GM23338 (cell line): ENCODE data around the gene CELSR1. TPM values are rescaled to one million over a fixed set of nuclear protein-coding genes. Genes with fewer than 3 reads are reported as not detected.

ENCODE experiments used
- ATAC-seq: fragments of 200-7000 bp; cut with Tn5 transposase; 3 replicates; pipeline ENCODE4 v1.9.1; 2020
- DNase-seq: peaks from one replicate; pipeline ENCODE4 v3.0.0-alpha.2; 2015; ENCODE audit warnings: low spot score
- H2AFZ ChIP-seq: fragments of 200-600 bp; sonication (generic); 2 replicates; pipeline ENCODE4 v1.8.0; 2016; ENCODE audit warnings: antibody characterized with exemption, mild to moderate bottlenecking, moderate library complexity
- H3F3A ChIP-seq: fragments of 200-600 bp; sonication (generic); replicated peaks from 2 replicates; pipeline ENCODE4 v1.8.0; 2017; ENCODE audit warnings: antibody characterized with exemption, mixed run types, low read depth
- H3K27ac ChIP-seq: fragments of 200-600 bp; sonication (generic); 2 replicates; pipeline ENCODE4 v1.6.1; 2016; ENCODE audit warnings: low read depth
- H3K27me3 ChIP-seq: fragments of 200-600 bp; sonication (generic); 2 replicates; pipeline ENCODE4 v1.8.0; 2016; ENCODE audit warnings: mild to moderate bottlenecking, mixed run types, moderate library complexity; ENCODE audit not compliant: insufficient read depth
- H3K36me3 ChIP-seq: fragments of 200-600 bp; sonication (generic); 2 replicates; pipeline ENCODE4 v1.8.0; 2016; ENCODE audit warnings: mild to moderate bottlenecking; ENCODE audit not compliant: insufficient read depth
- H3K4me1 ChIP-seq: fragments of 200-600 bp; sonication (generic); 2 replicates; pipeline ENCODE4 v1.8.0; 2016; ENCODE audit warnings: mild to moderate bottlenecking, moderate library complexity; ENCODE audit not compliant: insufficient read depth
- H3K4me2 ChIP-seq: fragments of 200-600 bp; sonication (generic); 2 replicates; pipeline ENCODE4 v1.7.1; 2017; ENCODE audit warnings: mixed run types
- H3K4me3 ChIP-seq: fragments of 200-600 bp; sonication (generic); 2 replicates; pipeline ENCODE4 v1.6.1; 2016; ENCODE audit warnings: mixed run types
- H3K79me2 ChIP-seq: fragments of 200-600 bp; sonication (generic); replicated peaks from 2 replicates; pipeline ENCODE4 v1.8.0; 2017; ENCODE audit warnings: mild to moderate bottlenecking; ENCODE audit not compliant: insufficient read depth
- H3K9me2 ChIP-seq: fragments of 200-600 bp; sonication (generic); 2 replicates; pipeline ENCODE4 v1.8.0; 2017; ENCODE audit not compliant: insufficient read depth
- H4K20me1 ChIP-seq: fragments of 200-600 bp; sonication (generic); replicated peaks from 2 replicates; pipeline ENCODE4 v1.8.0; 2017; ENCODE audit warnings: mild to moderate bottlenecking; ENCODE audit not compliant: insufficient read depth
- H3K27ac Mint-ChIP-seq: 2 replicates; pipeline ENCODE4 v1.8.0; 2020; ENCODE audit warnings: inconsistent platforms, mild to moderate bottlenecking, moderate library complexity, mixed read lengths
- H3K27me3 Mint-ChIP-seq: 3 replicates; pipeline ENCODE4 v1.8.0; 2022; ENCODE audit warnings: low read depth, mild to moderate bottlenecking, moderate library complexity, mixed read lengths, inconsistent platforms; ENCODE audit not compliant: insufficient read depth, poor library complexity
- H3K36me3 Mint-ChIP-seq: 3 replicates; pipeline ENCODE4 v1.8.0; 2021; ENCODE audit warnings: low read depth, mild to moderate bottlenecking, inconsistent platforms, moderate library complexity, mixed read lengths
- H3K4me1 Mint-ChIP-seq: 3 replicates; pipeline ENCODE4 v1.8.0; 2020; ENCODE audit warnings: mild to moderate bottlenecking, inconsistent platforms, mixed read lengths
- H3K4me3 Mint-ChIP-seq: 3 replicates; pipeline ENCODE4 v1.8.0; 2021; ENCODE audit warnings: moderate library complexity, mild to moderate bottlenecking, inconsistent platforms, mixed read lengths
- H3K9me3 Mint-ChIP-seq: 3 replicates; pipeline ENCODE4 v1.8.0; 2020; ENCODE audit warnings: moderate library complexity, mild to moderate bottlenecking, inconsistent platforms, mixed read lengths
- CREB1 ChIP-seq: fragments of 250-450 bp; sonication (Bioruptor Pico); IDR thresholded peaks from 2 replicates; pipeline ENCODE4 v1.5.0; 2020; ENCODE audit warnings: low read depth, mild to moderate bottlenecking, moderate library complexity
- EZH2 ChIP-seq: fragments of 200-600 bp; sonication (generic); IDR thresholded peaks from one replicate; pipeline ENCODE4 v1.8.0; 2017; ENCODE audit warnings: antibody characterized with exemption, mild to moderate bottlenecking, low read depth; ENCODE audit not compliant: unreplicated experiment
- JUNB ChIP-seq: IDR thresholded peaks from one replicate; pipeline ENCODE4 v1.6.1; 2016; ENCODE audit warnings: antibody characterized with exemption; ENCODE audit not compliant: unreplicated experiment
- POLR2AphosphoS5 ChIP-seq: IDR thresholded peaks from 2 replicates; pipeline ENCODE4 v1.6.1; 2016; ENCODE audit warnings: antibody characterized with exemption, low read depth
- STAT1 ChIP-seq: IDR thresholded peaks from one replicate; pipeline ENCODE4 v1.6.1; 2016; ENCODE audit warnings: antibody characterized with exemption; ENCODE audit not compliant: unreplicated experiment
- ZNF114 ChIP-seq: fragments of 250-450 bp; sonication (Bioruptor Pico); IDR thresholded peaks from 2 replicates; pipeline ENCODE4 v1.5.0; 2020; ENCODE audit warnings: mild to moderate bottlenecking, moderate library complexity
- ZNF331 ChIP-seq: fragments of 250-450 bp; sonication (Bioruptor Pico); IDR thresholded peaks from 2 replicates; pipeline ENCODE4 v1.5.0; 2020; ENCODE audit warnings: low read depth, mild to moderate bottlenecking, moderate library complexity
- polyA plus RNA-seq: library from polyadenylated mRNA; unstranded; fragments of >200 nt; fragmentation: Nextera tagmentation; extraction: Ambion mirVana; gene quantifications from 2 replicates; pipeline ENCODE4 v1.2.1, GENCODE V29; 2016
- total RNA-seq: library from RNA; depleted of rRNA; stranded (reverse); fragments of >200 nt; shearing (Covaris generic); gene quantifications from 2 replicates; pipeline ENCODE4 v1.2.3, GENCODE V29; 2014
- TF ChIP-seq, protein P1 (sequence below): IDR thresholded peaks from 2 replicates; pipeline ENCODE4 v1.6.1; 2016; ENCODE audit warnings: antibody characterized with exemption
- TF ChIP-seq, protein P2 (sequence below): fragments of 250-450 bp; sonication (Bioruptor Pico); IDR thresholded peaks from 2 replicates; pipeline ENCODE4 v1.5.0; 2020; ENCODE audit warnings: mild to moderate bottlenecking, moderate library complexity
- TF ChIP-seq, protein P3 (sequence below): IDR thresholded peaks from one replicate; pipeline ENCODE4 v1.6.1; 2018; ENCODE audit warnings: antibody characterized with exemption; ENCODE audit not compliant: unreplicated experiment

Gene CELSR1
- total and polyA plus RNA-seq, 2 experiments from 2014 or later: 4.8 to 20.4 TPM

DNA sequence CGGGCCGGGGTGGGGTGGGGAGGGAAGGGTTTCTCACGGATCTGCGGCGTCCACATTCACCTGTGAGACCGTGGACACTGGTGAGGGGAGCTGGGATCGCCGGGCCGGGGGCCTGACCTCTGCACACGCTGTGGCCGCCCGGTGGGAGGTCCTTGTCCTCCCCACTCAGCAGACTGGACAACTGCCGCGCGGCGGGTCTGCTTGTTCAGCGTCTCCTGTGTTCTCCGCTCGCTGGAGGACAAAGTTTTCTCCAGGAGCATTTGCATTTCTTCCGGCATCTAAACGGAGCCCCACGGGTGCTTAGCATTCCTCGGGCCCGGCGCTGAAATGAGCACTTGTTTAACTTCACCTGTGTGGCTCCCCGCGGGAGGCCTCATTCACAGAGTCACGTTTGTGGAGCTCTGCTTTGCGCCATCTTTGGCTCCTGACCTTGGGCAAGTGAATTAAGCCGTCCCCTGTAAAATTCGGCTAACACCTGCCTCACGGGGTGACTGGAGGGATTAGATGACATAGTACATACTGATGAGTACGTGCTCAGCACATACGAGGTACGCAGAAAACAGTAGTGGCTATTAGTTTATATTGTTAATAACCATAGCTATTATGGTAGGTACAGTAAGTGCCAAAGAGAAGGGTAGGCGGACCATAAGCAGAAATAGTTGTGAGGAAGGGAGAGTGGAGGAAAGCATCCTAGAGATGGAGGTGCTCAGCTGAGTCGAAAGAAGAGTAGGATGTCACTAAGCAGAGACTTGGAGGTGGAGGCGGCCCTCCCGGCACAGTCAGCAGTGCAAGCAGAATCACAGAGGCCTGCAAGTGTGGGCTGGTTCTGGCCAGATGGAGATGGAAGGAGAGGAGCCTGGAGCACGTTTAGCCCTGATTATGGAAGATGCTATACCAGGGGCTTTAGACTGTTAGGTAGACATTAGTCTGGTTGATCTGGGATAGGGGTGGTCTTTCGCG lies 201.0 kb downstream of the CELSR1 start (continued):
- TF ChIP-seq JUNB: no peak
- TF ChIP-seq, protein P1, sequence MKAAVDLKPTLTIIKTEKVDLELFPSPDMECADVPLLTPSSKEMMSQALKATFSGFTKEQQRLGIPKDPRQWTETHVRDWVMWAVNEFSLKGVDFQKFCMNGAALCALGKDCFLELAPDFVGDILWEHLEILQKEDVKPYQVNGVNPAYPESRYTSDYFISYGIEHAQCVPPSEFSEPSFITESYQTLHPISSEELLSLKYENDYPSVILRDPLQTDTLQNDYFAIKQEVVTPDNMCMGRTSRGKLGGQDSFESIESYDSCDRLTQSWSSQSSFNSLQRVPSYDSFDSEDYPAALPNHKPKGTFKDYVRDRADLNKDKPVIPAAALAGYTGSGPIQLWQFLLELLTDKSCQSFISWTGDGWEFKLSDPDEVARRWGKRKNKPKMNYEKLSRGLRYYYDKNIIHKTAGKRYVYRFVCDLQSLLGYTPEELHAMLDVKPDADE: no peak

DNA sequence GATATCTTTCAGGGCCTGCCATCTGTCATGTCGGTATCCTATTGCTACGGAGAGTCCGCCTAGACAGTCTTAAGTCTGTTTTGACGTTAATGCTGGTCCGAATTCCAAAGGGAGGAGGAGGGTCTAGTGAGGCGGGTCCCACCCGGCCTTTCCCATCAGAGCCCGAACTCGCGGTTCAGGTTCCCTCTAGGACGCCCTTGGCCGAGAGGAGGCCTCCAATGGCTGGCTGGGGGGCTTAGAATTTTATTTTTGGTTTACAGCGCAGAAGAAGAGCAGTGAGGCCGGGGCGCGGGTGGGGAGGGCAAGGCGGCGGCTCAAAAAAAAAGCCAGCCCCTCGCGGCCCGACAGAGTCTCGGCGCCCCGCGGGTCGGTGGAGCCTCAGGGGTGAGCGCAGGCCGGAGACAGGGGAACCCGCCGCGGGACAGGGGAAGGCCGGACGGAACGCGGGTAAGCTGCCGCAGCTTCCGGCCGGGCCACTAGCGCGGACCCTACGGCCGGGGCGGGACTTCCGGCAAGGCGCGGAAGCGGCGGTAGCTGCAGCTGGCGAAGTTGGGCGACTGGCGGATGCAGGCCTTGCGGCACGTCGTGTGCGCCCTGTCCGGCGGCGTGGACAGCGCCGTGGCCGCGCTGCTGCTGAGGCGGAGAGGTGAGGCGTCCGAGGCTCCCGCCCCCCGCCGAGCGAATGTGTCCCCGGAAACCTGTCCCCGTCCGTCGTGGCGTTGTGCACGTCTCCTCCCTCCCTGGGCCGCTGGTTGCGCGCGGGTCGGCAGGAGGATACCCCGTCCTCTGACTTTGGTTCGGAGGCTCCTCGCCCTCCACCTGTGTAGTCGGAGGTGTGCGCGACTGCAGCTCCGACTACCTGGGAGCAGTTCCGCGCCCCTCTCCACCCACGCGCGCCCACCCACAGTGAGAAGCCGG lies 202.0 kb downstream of the CELSR1 start, which contains the start of gene TRMU:
TRMU (plus strand) TSS at position 514 of the 918 bp plus-strand sequence; CDS start at position 565, 51 bp downstream.
- peak within 1 kb of the TSS; percentile 59 for H3K27ac ChIP-seq
- H3K79me2 ChIP-seq: peaks cover 42% of the 10 kb centered on the region
- no peaks in the 10 kb centered on the region for H3F3A ChIP-seq
- Mint-ChIP-seq H3K36me3 (peaks cover 46% of the 10 kb centered on the region), H3K27me3 (peaks cover 13% of the 10 kb centered on the region), H3K4me1 (peaks cover 17% of the 10 kb centered on the region), H3K4me3 (peak within 1 kb of the TSS; percentile 97), H3K27ac (peak within 1 kb of the TSS; percentile 96), H3K9me3 (no peaks in the 10 kb centered on the region)
- DNase-seq (peak; percentile 94), ATAC-seq (peak; percentile 97)
- no peaks in the 10 kb centered on the region for H3K9me2 ChIP-seq
- H3K4me3 ChIP-seq: peak within 1 kb of the TSS; percentile 91
- peaks cover 16% of the 10 kb centered on the region for H4K20me1 ChIP-seq
- H2AFZ ChIP-seq: peak within 1 kb of the TSS; percentile 98
- no peaks in the 10 kb centered on the region for H3K27me3 ChIP-seq
- peaks cover 26% of the 10 kb centered on the region for H3K36me3 ChIP-seq
- H3K4me1 ChIP-seq: peaks cover 4% of the 10 kb centered on the region
- peak within 1 kb of the TSS; percentile 91 for H3K4me2 ChIP-seq
- TF ChIP-seq POLR2AphosphoS5 (peak; percentile 76), CREB1 (CRISPR knock-in tag) (peak; percentile 37), STAT1 (no peak), ZNF331 (CRISPR knock-in tag) (no peak), EZH2 (no peak), ZNF114 (CRISPR knock-in tag) (no peak), JUNB (no peak)
- TF ChIP-seq, protein P2, sequence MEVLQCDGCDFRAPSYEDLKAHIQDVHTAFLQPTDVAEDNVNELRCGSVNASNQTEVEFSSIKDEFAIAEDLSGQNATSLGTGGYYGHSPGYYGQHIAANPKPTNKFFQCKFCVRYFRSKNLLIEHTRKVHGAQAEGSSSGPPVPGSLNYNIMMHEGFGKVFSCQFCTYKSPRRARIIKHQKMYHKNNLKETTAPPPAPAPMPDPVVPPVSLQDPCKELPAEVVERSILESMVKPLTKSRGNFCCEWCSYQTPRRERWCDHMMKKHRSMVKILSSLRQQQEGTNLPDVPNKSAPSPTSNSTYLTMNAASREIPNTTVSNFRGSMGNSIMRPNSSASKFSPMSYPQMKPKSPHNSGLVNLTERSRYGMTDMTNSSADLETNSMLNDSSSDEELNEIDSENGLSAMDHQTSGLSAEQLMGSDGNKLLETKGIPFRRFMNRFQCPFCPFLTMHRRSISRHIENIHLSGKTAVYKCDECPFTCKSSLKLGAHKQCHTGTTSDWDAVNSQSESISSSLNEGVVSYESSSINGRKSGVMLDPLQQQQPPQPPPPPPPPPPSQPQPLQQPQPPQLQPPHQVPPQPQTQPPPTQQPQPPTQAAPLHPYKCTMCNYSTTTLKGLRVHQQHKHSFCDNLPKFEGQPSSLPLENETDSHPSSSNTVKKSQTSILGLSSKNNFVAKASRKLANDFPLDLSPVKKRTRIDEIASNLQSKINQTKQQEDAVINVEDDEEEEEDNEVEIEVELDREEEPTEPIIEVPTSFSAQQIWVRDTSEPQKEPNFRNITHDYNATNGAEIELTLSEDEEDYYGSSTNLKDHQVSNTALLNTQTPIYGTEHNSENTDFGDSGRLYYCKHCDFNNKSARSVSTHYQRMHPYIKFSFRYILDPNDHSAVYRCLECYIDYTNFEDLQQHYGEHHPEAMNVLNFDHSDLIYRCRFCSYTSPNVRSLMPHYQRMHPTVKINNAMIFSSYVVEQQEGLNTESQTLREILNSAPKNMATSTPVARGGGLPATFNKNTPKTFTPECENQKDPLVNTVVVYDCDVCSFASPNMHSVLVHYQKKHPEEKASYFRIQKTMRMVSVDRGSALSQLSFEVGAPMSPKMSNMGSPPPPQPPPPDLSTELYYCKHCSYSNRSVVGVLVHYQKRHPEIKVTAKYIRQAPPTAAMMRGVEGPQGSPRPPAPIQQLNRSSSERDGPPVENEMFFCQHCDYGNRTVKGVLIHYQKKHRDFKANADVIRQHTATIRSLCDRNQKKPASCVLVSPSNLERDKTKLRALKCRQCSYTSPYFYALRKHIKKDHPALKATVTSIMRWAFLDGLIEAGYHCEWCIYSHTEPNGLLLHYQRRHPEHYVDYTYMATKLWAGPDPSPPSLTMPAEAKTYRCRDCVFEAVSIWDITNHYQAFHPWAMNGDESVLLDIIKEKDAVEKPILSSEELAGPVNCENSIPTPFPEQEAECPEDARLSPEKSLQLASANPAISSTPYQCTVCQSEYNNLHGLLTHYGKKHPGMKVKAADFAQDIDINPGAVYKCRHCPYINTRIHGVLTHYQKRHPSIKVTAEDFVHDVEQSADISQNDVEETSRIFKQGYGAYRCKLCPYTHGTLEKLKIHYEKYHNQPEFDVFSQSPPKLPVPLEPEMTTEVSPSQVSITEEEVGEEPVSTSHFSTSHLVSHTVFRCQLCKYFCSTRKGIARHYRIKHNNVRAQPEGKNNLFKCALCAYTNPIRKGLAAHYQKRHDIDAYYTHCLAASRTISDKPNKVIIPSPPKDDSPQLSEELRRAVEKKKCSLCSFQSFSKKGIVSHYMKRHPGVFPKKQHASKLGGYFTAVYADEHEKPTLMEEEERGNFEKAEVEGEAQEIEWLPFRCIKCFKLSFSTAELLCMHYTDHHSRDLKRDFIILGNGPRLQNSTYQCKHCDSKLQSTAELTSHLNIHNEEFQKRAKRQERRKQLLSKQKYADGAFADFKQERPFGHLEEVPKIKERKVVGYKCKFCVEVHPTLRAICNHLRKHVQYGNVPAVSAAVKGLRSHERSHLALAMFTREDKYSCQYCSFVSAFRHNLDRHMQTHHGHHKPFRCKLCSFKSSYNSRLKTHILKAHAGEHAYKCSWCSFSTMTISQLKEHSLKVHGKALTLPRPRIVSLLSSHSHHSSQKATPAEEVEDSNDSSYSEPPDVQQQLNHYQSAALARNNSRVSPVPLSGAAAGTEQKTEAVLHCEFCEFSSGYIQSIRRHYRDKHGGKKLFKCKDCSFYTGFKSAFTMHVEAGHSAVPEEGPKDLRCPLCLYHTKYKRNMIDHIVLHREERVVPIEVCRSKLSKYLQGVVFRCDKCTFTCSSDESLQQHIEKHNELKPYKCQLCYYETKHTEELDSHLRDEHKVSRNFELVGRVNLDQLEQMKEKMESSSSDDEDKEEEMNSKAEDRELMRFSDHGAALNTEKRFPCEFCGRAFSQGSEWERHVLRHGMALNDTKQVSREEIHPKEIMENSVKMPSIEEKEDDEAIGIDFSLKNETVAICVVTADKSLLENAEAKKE (CRISPR knock-in tag): no peak
- TF ChIP-seq, protein P3, sequence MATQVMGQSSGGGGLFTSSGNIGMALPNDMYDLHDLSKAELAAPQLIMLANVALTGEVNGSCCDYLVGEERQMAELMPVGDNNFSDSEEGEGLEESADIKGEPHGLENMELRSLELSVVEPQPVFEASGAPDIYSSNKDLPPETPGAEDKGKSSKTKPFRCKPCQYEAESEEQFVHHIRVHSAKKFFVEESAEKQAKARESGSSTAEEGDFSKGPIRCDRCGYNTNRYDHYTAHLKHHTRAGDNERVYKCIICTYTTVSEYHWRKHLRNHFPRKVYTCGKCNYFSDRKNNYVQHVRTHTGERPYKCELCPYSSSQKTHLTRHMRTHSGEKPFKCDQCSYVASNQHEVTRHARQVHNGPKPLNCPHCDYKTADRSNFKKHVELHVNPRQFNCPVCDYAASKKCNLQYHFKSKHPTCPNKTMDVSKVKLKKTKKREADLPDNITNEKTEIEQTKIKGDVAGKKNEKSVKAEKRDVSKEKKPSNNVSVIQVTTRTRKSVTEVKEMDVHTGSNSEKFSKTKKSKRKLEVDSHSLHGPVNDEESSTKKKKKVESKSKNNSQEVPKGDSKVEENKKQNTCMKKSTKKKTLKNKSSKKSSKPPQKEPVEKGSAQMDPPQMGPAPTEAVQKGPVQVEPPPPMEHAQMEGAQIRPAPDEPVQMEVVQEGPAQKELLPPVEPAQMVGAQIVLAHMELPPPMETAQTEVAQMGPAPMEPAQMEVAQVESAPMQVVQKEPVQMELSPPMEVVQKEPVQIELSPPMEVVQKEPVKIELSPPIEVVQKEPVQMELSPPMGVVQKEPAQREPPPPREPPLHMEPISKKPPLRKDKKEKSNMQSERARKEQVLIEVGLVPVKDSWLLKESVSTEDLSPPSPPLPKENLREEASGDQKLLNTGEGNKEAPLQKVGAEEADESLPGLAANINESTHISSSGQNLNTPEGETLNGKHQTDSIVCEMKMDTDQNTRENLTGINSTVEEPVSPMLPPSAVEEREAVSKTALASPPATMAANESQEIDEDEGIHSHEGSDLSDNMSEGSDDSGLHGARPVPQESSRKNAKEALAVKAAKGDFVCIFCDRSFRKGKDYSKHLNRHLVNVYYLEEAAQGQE: peak; percentile 22
